Measurements from ENCODE around the gene CHST11. TPM values are rescaled to one million over a fixed set of nuclear protein-coding genes. Genes with fewer than 3 reads are reported as not detected.

CHST11 gene
- total RNA-seq, 2 donors from 2014 or later: 7.8 to 11.9 TPM

DNA sequence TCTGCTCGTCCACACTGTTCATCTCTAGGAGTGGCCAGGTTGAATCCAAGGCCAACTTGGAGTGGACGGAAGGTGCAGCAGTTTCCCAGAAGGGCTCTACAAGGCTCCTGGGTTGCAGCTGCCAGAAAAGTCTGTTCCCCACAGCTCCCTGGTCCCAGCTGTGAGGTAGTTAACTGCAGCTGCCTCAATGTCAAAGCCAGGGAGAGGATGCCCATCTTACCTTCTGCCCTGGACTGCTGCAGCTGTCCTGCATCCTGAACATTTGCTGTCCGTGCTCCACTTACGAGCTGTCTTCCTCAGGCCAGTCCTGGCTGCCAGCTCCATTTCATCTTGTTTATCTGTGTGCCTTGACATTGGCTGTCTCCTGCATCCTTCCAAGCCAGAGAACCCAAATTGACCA lies 274.0 kb downstream of the CHST11 start:
- Histone ChIP-seq H3K9me3 (no peaks in the 10 kb centered on the region), H3K4me3 (no peak overlapping the region), H3K27ac (no peak overlapping the region), H3K4me1 (peaks cover 0 to 15% of the 10 kb centered on the region in 2 donors), H3K27me3 (no peaks in the 10 kb centered on the region), H3K36me3 (no peaks in the 10 kb centered on the region)
- no peak for DNase-seq (ENCODE audit: low spot score)
- TF ChIP-seq, protein P1, sequence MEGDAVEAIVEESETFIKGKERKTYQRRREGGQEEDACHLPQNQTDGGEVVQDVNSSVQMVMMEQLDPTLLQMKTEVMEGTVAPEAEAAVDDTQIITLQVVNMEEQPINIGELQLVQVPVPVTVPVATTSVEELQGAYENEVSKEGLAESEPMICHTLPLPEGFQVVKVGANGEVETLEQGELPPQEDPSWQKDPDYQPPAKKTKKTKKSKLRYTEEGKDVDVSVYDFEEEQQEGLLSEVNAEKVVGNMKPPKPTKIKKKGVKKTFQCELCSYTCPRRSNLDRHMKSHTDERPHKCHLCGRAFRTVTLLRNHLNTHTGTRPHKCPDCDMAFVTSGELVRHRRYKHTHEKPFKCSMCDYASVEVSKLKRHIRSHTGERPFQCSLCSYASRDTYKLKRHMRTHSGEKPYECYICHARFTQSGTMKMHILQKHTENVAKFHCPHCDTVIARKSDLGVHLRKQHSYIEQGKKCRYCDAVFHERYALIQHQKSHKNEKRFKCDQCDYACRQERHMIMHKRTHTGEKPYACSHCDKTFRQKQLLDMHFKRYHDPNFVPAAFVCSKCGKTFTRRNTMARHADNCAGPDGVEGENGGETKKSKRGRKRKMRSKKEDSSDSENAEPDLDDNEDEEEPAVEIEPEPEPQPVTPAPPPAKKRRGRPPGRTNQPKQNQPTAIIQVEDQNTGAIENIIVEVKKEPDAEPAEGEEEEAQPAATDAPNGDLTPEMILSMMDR (IDR thresholded peaks at IDR 0.05): no peak

DNA sequence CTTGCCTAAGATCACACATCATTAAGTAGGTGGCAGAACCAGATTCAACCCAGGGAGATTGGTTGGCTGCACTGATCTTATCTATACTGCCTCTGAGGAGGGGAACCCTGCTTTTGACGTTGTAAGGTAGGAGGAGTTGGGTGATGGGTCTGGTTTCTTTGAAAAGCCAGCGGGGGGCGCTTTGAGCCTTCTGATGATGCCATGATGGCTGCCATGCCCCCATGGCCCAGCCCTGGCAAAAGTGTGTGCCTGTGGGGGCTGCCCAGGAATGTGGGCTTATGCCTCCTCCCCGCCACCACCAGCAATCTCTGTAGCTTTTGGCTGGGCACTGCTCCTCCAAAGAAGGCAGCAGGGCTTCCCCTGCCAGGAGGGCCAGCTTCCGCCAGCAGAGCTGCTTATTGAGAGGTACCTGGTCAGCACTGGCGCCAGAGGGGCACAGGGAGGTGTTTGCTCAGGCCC lies 277.0 kb downstream of the CHST11 start:
- Histone ChIP-seq H3K36me3 (no peaks in the 10 kb centered on the region), H3K27me3 (no peaks in the 10 kb centered on the region), H3K4me3 (no peak overlapping the region), H3K9me3 (no peaks in the 10 kb centered on the region), H3K4me1 (peaks cover 0 to 28% of the 10 kb centered on the region in 2 donors), H3K27ac (no peak overlapping the region)
- DNase-seq (ENCODE audit: low spot score): no peak
- TF ChIP-seq, protein P1 (IDR thresholded peaks at IDR 0.05): peak in 1 of 2 donors; percentile 14

DNA sequence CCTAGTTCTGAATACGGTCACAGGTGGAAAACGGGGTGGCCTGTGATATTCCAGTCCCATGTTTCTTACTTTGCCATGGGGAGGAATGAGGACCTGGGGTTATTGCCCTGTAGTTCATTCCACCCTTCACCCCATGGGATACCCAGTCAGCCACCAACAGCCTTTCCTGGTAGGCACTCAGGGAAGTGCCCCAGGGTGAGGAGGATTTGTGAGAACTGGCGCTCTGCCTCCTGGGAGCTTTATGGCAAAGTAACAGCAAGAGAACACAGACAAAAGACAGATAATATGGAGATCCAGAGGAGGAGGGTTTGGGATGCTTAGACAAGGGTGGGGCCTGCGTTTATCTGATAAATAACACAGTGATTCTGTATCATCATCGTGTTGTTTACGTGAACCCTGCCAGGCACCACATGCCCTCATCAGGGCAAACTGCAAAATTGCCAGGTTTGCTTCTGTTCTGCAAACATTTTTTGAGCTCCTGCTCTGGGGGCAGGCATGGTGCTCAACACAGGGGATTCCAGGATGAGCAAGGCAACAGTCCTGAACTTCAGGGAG lies 277.9 kb downstream of the CHST11 start:
- Histone ChIP-seq H3K36me3 (no peaks in the 10 kb centered on the region), H3K9me3 (no peaks in the 10 kb centered on the region)

DNA sequence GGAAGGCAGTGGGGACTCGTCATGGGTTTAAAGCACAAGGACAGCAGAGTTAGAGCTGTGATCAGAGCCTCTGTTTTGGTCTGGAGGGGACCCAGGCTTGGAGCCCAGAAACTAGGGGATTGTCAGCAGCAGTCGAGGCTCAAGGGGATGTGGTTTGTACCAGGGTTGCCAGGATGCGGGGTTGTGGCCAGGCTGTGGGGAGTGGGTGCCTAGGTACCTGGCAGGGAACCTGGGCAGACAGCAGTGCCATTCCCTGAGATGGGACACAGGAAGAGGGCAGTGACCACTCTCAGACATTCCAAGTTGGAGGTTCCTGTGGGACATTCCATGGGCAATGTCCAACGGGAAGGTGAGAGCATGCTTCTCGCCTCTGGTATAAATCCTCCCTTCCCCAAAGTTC lies 279.1 kb downstream of the CHST11 start:
- no peak for DNase-seq (ENCODE audit: low spot score)
- H3K27me3 ChIP-seq: no peaks in the 10 kb centered on the region
- TF ChIP-seq, protein P1 (IDR thresholded peaks at IDR 0.05): no peak
- H3K4me1 ChIP-seq: peaks cover 0 to 18% of the 10 kb centered on the region in 2 donors
- no peak overlapping the region for H3K4me3 ChIP-seq
- H3K36me3 ChIP-seq: no peaks in the 10 kb centered on the region
- no peaks in the 10 kb centered on the region for H3K9me3 ChIP-seq
- no peak overlapping the region for H3K27ac ChIP-seq

More for the DNA sequence above, 277.9 kb downstream of the CHST11 start:
- Histone ChIP-seq H3K27me3 (no peaks in the 10 kb centered on the region), H3K4me3 (no peak overlapping the region), H3K27ac (no peak overlapping the region), H3K4me1 (peaks cover 0 to 21% of the 10 kb centered on the region in 2 donors)
- no peak for DNase-seq (ENCODE audit: low spot score)
- TF ChIP-seq, protein P1 (IDR thresholded peaks at IDR 0.05): no peak

DNA sequence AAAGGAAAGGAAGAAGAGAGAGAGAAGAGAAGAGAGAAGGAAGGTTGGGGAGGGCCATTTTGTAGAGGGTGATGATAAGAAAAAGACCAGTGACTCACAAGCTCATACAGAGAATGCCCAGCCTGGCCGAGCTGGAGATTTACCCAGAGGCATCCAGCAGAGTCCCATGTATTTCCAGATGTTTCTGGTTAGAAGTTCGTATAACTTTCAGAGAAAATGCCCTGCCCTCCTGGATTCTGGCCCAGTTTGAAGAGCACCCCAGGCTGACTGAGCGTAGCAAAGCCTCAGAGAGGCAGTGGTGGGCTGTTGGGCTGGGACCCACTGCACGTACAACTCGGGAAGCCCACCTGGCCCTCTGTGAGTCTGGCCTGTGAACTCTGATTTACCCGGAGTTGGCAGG lies 279.6 kb downstream of the CHST11 start:
- H3K4me3 ChIP-seq: no peak overlapping the region
- peaks cover 0 to 18% of the 10 kb centered on the region in 2 donors for H3K4me1 ChIP-seq
- DNase-seq (ENCODE audit: low spot score): no peak
- TF ChIP-seq, protein P1 (IDR thresholded peaks at IDR 0.05): no peak
- no peaks in the 10 kb centered on the region for H3K9me3 ChIP-seq
- no peak overlapping the region for H3K27ac ChIP-seq
- no peaks in the 10 kb centered on the region for H3K27me3 ChIP-seq
- no peaks in the 10 kb centered on the region for H3K36me3 ChIP-seq

DNA sequence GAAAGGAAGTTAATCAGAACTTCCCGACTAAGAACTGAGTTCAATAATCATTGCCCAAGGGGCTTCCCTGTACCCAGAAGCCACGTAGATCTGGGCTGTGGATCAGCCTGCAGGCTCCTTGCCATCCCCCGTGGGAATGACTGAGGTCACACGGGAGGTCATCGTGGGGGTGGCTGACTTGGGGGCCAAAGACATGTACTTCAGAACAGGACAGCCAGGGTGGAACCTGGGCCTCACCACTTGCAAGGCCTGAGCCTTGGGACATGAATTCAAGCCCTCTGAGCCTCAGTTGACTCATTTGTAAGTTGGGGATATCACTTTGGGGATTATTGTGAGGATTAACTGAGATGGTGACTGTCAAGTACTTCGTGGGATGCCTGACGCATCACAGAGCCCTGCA lies 280.4 kb downstream of the CHST11 start:
- Histone ChIP-seq H3K4me1 (peaks cover 0 to 19% of the 10 kb centered on the region in 2 donors), H3K27ac (no peak overlapping the region)

More for the DNA sequence above, 280.4 kb downstream of the CHST11 start:
- no peak overlapping the region for H3K4me3 ChIP-seq
- H3K36me3 ChIP-seq: no peaks in the 10 kb centered on the region
- no peaks in the 10 kb centered on the region for H3K9me3 ChIP-seq
- TF ChIP-seq, protein P1 (IDR thresholded peaks at IDR 0.05): no peak
- no peaks in the 10 kb centered on the region for H3K27me3 ChIP-seq
- no peak for DNase-seq (ENCODE audit: low spot score)

Measured in right atrium auricular region (tissue), 2 donors.